T-cell (primary cell): ENCODE data around the gene ANKRD44. TPM values are rescaled to one million over a fixed set of nuclear protein-coding genes. Genes with fewer than 3 reads are reported as not detected.

Experiments
- ATAC-seq, 4 experiments: fragments of 200-7000 bp in 3 of 4; fragments of 150-1000 bp in 1 of 4; cut with Tn5 transposase; replicated peaks in 1 of 4; 1 replicate in 3 of 4; 2 replicates in 1 of 4; pipeline ENCODE4 v1.10.0; 2021; ENCODE audit warnings: moderate library complexity in 3 of 4, mild to moderate bottlenecking in 2 of 4, moderate number of reproducible peaks in 1 of 4
- CTCF ChIA-PET, 2 donors: fragments of 300-600 bp; sonication (Branson Sonifier 250); formaldehyde crosslinking; loops; one replicate each; lab custom pipeline; 2022; ENCODE audit warnings: antibody characterized with exemption in 2 of 2; lab: Charles Lee
- POLR2A ChIA-PET, 2 donors: fragments of 300-600 bp; sonication (Branson Sonifier 250); formaldehyde crosslinking; loops; one replicate each; lab custom pipeline; 2022; ENCODE audit warnings: antibody characterized with exemption in 2 of 2; lab: Charles Lee
- DNase-seq, 35 experiments: peaks; one replicate each; pipeline versions ENCODE4 v3.0.0 to v3.0.0-alpha.2; 2013 to 2023
- H3K27ac ChIP-seq: one replicate; pipeline ENCODE4 v1.5.1; 2013; ENCODE audit warnings: low read length
- H3K27me3 ChIP-seq, 2 experiments: replicated peaks in 1 of 2; 1 replicate in 1 of 2; 2 replicates in 1 of 2; pipeline versions ENCODE4 v1.6.1 to v1.7.0; 2013; ENCODE audit warnings: low read length in 1 of 2, mixed read lengths in 1 of 2; ENCODE audit not compliant: control insufficient read depth in 2 of 2, insufficient read depth in 2 of 2; ENCODE audit errors: extremely low read depth in 1 of 2
- H3K36me3 ChIP-seq, 2 donors: 1 replicate in 1 of 2; 2 replicates in 1 of 2; pipeline versions ENCODE4 v1.6.1 to v1.7.0; 2013; ENCODE audit warnings: low read length in 1 of 2; ENCODE audit not compliant: control insufficient read depth in 2 of 2, insufficient read depth in 1 of 2; ENCODE audit errors: extremely low read depth in 1 of 2
- H3K4me1 ChIP-seq, 2 experiments: 1 replicate in 1 of 2; 2 replicates in 1 of 2; pipeline versions ENCODE4 v1.6.1 to v1.7.0; 2013; ENCODE audit warnings: low read length in 2 of 2, mixed read lengths in 1 of 2; ENCODE audit not compliant: insufficient read depth in 2 of 2, control insufficient read depth in 1 of 2; ENCODE audit errors: extremely low read depth in 1 of 2
- H3K4me3 ChIP-seq, 2 donors: 1 replicate in 1 of 2; 2 replicates in 1 of 2; pipeline versions ENCODE4 v1.5.1 to v1.7.0; 2013; ENCODE audit warnings: mild to moderate bottlenecking in 2 of 2, low read length in 1 of 2, moderate library complexity in 1 of 2; ENCODE audit not compliant: control insufficient read depth in 1 of 2; ENCODE audit errors: extremely low read depth in 1 of 2
- H3K9me3 ChIP-seq: 2 replicates; pipeline ENCODE4 v1.7.0; 2013
- H3K27ac Mint-ChIP-seq, 2 donors: one replicate each; pipeline ENCODE4 v1.8.0; 2020 to 2021; ENCODE audit warnings: mild to moderate bottlenecking in 2 of 2, mixed read lengths in 2 of 2
- H3K27me3 Mint-ChIP-seq, 2 donors: one replicate each; pipeline ENCODE4 v1.8.0; 2021 to 2022; ENCODE audit warnings: mixed read lengths in 2 of 2
- H3K36me3 Mint-ChIP-seq: one replicate; pipeline ENCODE4 v1.8.0; 2021; ENCODE audit warnings: mixed read lengths
- H3K4me1 Mint-ChIP-seq, 3 donors: one replicate each; pipeline ENCODE4 v1.8.0; 2020 to 2022; ENCODE audit warnings: mixed read lengths in 3 of 3, mild to moderate bottlenecking in 1 of 3
- H3K4me3 Mint-ChIP-seq, 3 donors: one replicate each; pipeline ENCODE4 v1.8.0; 2020 to 2022; ENCODE audit warnings: mild to moderate bottlenecking in 3 of 3, mixed read lengths in 3 of 3, moderate library complexity in 3 of 3
- H3K9me3 Mint-ChIP-seq, 3 donors: one replicate each; pipeline ENCODE4 v1.8.0; 2020 to 2022; ENCODE audit warnings: mixed read lengths in 3 of 3
- WGBS: methylation state at CpG from one replicate; pipeline ENCODE4 v1.1.5; 2013; ENCODE audit warnings: missing lambda C conversion rate; ENCODE audit not compliant: insufficient coverage; 5-methylcytosine and 5-hydroxymethylcytosine counted together
- total RNA-seq, 35 experiments: library from RNA in 6 of 35; stranded (reverse) in 6 of 35; fragments of 120-200 nt in 1 of 35; gene quantifications; one replicate each; pipeline versions ENCODE4 v1.2.1 to v1.2.4 and lab custom pipeline; 2013 to 2026

ANKRD44 gene
- total RNA-seq, 5 donors from 2014 or later (not counting 1 experiment from before 2014, with no cell fraction given): 225 to 333 (median 238) TPM

- Histone ChIP-seq H3K9me3 (no peaks in the 10 kb centered on the region), H3K27me3 (no peaks in the 10 kb centered on the region), H3K36me3 (no peaks in the 10 kb centered on the region), H3K27ac (peak overlapping the region; percentile 95), H3K4me1 (peaks cover 51 to 64% of the 10 kb centered on the region in 2 experiments), H3K4me3 (no peak overlapping the region)
- Mint-ChIP-seq H3K4me1 (peaks cover 74 to 82% (median 77%) of the 10 kb centered on the region in 3 donors), H3K27me3 (no peaks in the 10 kb centered on the region), H3K4me3 (peak overlapping the region; percentile 77 to 83 (median 77)), H3K36me3 (peaks cover 10% of the 10 kb centered on the region), H3K9me3 (peaks cover 0 to 4% (median 0%) of the 10 kb centered on the region in 3 donors), H3K27ac (peak overlapping the region; percentile 97 to 98)
- CTCF ChIA-PET: interaction anchor here (0.6 to 2.9 kb wide), 20 partner anchors 8 to 140 kb away, joined by 3 to 29 read pairs (median 4); partner anchors contain the start of gene ANKRD44 (in 1 of the 2)
- peak; percentile 5 to 19 (median 16) for ATAC-seq
- peak in 2 of 35 experiments; percentile 21 to 37 for DNase-seq
- POLR2A ChIA-PET: interaction anchor here (0.5 to 1.4 kb wide), 19 partner anchors 8 to 125 kb away, joined by 3 to 19 read pairs (median 3); no protein-coding TSS in a partner anchor
- no CpG with 5 or more reads among the region's 2 CpGs for WGBS
Measured at GRCh38 chr2:197256547-197257170, 53.9 kb downstream of the ANKRD44 start.

GRCh38 chr2:197256021-197256420, 54.6 kb downstream of the ANKRD44 start:
- Histone ChIP-seq H3K4me3 (peak overlapping the region in 1 of 2 donors; percentile 24), H3K4me1 (peaks cover 50 to 64% of the 10 kb centered on the region in 2 experiments), H3K27me3 (no peaks in the 10 kb centered on the region), H3K36me3 (no peaks in the 10 kb centered on the region), H3K27ac (peak overlapping the region; percentile 95), H3K9me3 (no peaks in the 10 kb centered on the region)
- H3K4me3 Mint-ChIP-seq: peak overlapping the region; percentile 77 to 83 (median 77)
- DNase-seq: no peak
- no peaks in the 10 kb centered on the region for H3K27me3 Mint-ChIP-seq
- ATAC-seq: peak; percentile 3 to 20 (median 10)
- peaks cover 10% of the 10 kb centered on the region for H3K36me3 Mint-ChIP-seq
- H3K27ac Mint-ChIP-seq: peak overlapping the region; percentile 97 to 98
- H3K9me3 Mint-ChIP-seq: peaks cover 0 to 4% (median 0%) of the 10 kb centered on the region in 3 donors
- CTCF ChIA-PET: interaction anchor here (0.6 to 2.9 kb wide), 17 partner anchors 9 to 64 kb away, joined by 3 to 29 read pairs (median 4); partner anchors contain the start of gene ANKRD44 (in 1 of the 2)
- peaks cover 75 to 83% (median 79%) of the 10 kb centered on the region in 3 donors for H3K4me1 Mint-ChIP-seq
- POLR2A ChIA-PET: interaction anchor here (0.5 to 1.3 kb wide), 9 partner anchors 16 to 66 kb away, joined by 3 to 19 read pairs (median 3); no protein-coding TSS in a partner anchor

- H3K4me1 ChIP-seq: peaks cover 50 to 66% of the 10 kb centered on the region in 2 experiments
- 2% methylated on average over 9 of the region's 9 CpGs for WGBS
- CTCF ChIA-PET: interaction anchor here (0.6 to 2.9 kb wide), 18 partner anchors 10 to 142 kb away, joined by 3 to 29 read pairs (median 4); no protein-coding TSS in a partner anchor
Measured at GRCh38 chr2:197255543-197255942, 55.0 kb downstream of the ANKRD44 start.

GRCh38 chr2:197254776-197255530, 55.6 kb downstream of the ANKRD44 start:
- Mint-ChIP-seq H3K27ac (peak overlapping the region; percentile 97 to 98), H3K4me3 (peak overlapping the region; percentile 77 to 83 (median 77)), H3K36me3 (peaks cover 15% of the 10 kb centered on the region), H3K4me1 (peaks cover 82 to 90% (median 89%) of the 10 kb centered on the region in 3 donors), H3K27me3 (no peaks in the 10 kb centered on the region), H3K9me3 (peaks cover 0 to 4% (median 0%) of the 10 kb centered on the region in 3 donors)
- Histone ChIP-seq H3K9me3 (no peaks in the 10 kb centered on the region), H3K4me3 (peak overlapping the region in 1 of 2 donors; percentile 24), H3K4me1 (peaks cover 56 to 71% of the 10 kb centered on the region in 2 experiments), H3K27ac (peak overlapping the region; percentile 95), H3K27me3 (no peaks in the 10 kb centered on the region), H3K36me3 (peaks cover 0 to 3% of the 10 kb centered on the region in 2 donors)
- DNase-seq: peak in 3 of 35 experiments; percentile 14 to 29 (median 25)
- peak; percentile 48 to 64 (median 62) for ATAC-seq
- ChIA-PET POLR2A (interaction anchor here (0.5 to 1.2 kb wide), 5 partner anchors 16 to 103 kb away, joined by 3 read pairs; no protein-coding TSS in a partner anchor), CTCF (interaction anchor here (0.6 to 2.9 kb wide), 16 partner anchors 9 to 142 kb away, joined by 3 to 29 read pairs (median 4); no protein-coding TSS in a partner anchor)
- 88% methylated on average over 1 of the region's 5 CpGs for WGBS

More at GRCh38 chr2:197255543-197255942, 55.0 kb downstream of the ANKRD44 start:
- ATAC-seq: peak; percentile 72 to 92 (median 82)
- peak overlapping the region; percentile 97 to 98 for H3K27ac Mint-ChIP-seq
- H3K27me3 Mint-ChIP-seq: no peaks in the 10 kb centered on the region
- H3K9me3 Mint-ChIP-seq: peaks cover 0 to 4% (median 0%) of the 10 kb centered on the region in 3 donors
- H3K36me3 Mint-ChIP-seq: peaks cover 11% of the 10 kb centered on the region
- no peaks in the 10 kb centered on the region for H3K36me3 ChIP-seq
- H3K27ac ChIP-seq: peak overlapping the region; percentile 95
- no peaks in the 10 kb centered on the region for H3K27me3 ChIP-seq
- H3K4me3 ChIP-seq: peak overlapping the region; percentile 24 to 29
- H3K9me3 ChIP-seq: no peaks in the 10 kb centered on the region
- peak overlapping the region; percentile 77 to 83 (median 77) for H3K4me3 Mint-ChIP-seq
- peak; percentile 35 to 87 (median 72) for DNase-seq
- POLR2A ChIA-PET: interaction anchor here (0.6 to 1.2 kb wide), 6 partner anchors 17 to 67 kb away, joined by 3 to 6 read pairs (median 3); no protein-coding TSS in a partner anchor
- peaks cover 78 to 86% (median 83%) of the 10 kb centered on the region in 3 donors for H3K4me1 Mint-ChIP-seq

- Histone ChIP-seq H3K27me3 (no peaks in the 10 kb centered on the region), H3K4me1 (peaks cover 60 to 76% of the 10 kb centered on the region in 2 experiments), H3K4me3 (no peak overlapping the region), H3K36me3 (peaks cover 0 to 16% of the 10 kb centered on the region in 2 donors), H3K27ac (peak overlapping the region; percentile 61), H3K9me3 (no peaks in the 10 kb centered on the region)
- DNase-seq (no peak), ATAC-seq (no peak)
- Mint-ChIP-seq H3K36me3 (peaks cover 13% of the 10 kb centered on the region), H3K27me3 (no peaks in the 10 kb centered on the region), H3K4me1 (peaks cover 88 to 92% (median 91%) of the 10 kb centered on the region in 3 donors), H3K9me3 (no peaks in the 10 kb centered on the region), H3K4me3 (peak overlapping the region in 1 of 3 donors; percentile 39), H3K27ac (peak overlapping the region; percentile 82 to 92)
- ChIA-PET CTCF (interaction anchor here (0.6 to 1.6 kb wide), 4 partner anchors 15 to 237 kb away, joined by 3 to 7 read pairs (median 5); no protein-coding TSS in a partner anchor), POLR2A (interaction anchor here (0.6 to 1.4 kb wide), 7 partner anchors 11 to 56 kb away, joined by 3 to 7 read pairs (median 3); no protein-coding TSS in a partner anchor)
- WGBS: no CpG with 5 or more reads among the region's 4 CpGs
Measured at GRCh38 chr2:197251576-197251975, 59.0 kb downstream of the ANKRD44 start.
